H1 (cell line): ENCODE data around the gene CD7.

Experiments used
- ATF3 ChIP-seq: IDR thresholded peaks from 2 replicates; pipeline ENCODE4 v1.6.1; 2011; ENCODE audit warnings: low read depth, mild to moderate bottlenecking, low read length; ENCODE audit not compliant: insufficient read depth
- CTCF ChIP-seq, 3 experiments: IDR thresholded peaks; 1 replicate in 2 of 3; 2 replicates in 1 of 3; pipeline versions ENCODE4 v1.5.1 to v1.6.1; 2011; ENCODE audit warnings: low read length in 3 of 3, mild to moderate bottlenecking in 3 of 3, inconsistent platforms in 2 of 3, low read depth in 1 of 3, moderate library complexity in 1 of 3; ENCODE audit not compliant: insufficient read depth in 1 of 3; ENCODE audit errors: control extremely low read depth in 1 of 3
- JUND ChIP-seq: IDR thresholded peaks from 2 replicates; pipeline ENCODE4 v1.6.1; 2011; ENCODE audit warnings: mild to moderate bottlenecking, improper control_type of control experiment, low read length
- KDM1A ChIP-seq: fragments of 200-600, 300-600 bp; sonication (generic); IDR thresholded peaks from 2 replicates; pipeline ENCODE4 v1.7.1; 2016; ENCODE audit warnings: mild to moderate bottlenecking, low read length, borderline replicate concordance
- POLR2A ChIP-seq, 2 experiments: IDR thresholded peaks; 1 replicate in 1 of 2; 2 replicates in 1 of 2; pipeline ENCODE4 v1.6.1; 2011; ENCODE audit warnings: low read depth in 2 of 2, low read length in 2 of 2, mild to moderate bottlenecking in 2 of 2; ENCODE audit errors: control extremely low read depth in 1 of 2
- RBBP5 ChIP-seq: IDR thresholded peaks from 2 replicates; pipeline ENCODE4 v1.7.1; 2012; ENCODE audit warnings: low read depth, mild to moderate bottlenecking, inconsistent platforms, low read length, moderate library complexity, borderline replicate concordance
- SIRT6 ChIP-seq: IDR thresholded peaks from one replicate; pipeline ENCODE4 v1.7.1; 2012; ENCODE audit warnings: low read length, inconsistent platforms
- SRF ChIP-seq: IDR thresholded peaks from 2 replicates; pipeline ENCODE4 v1.6.1; 2011; ENCODE audit warnings: mild to moderate bottlenecking, low read depth, low read length, moderate library complexity
- SUZ12 ChIP-seq: fragments of 200-600 bp; sonication (generic); IDR thresholded peaks from 2 replicates; pipeline ENCODE4 v1.6.1; 2012; ENCODE audit warnings: mild to moderate bottlenecking, inconsistent platforms, low read length, moderate library complexity, mixed read lengths
- USF2 ChIP-seq: IDR thresholded peaks from 2 replicates; pipeline ENCODE4 v1.6.1; 2011; ENCODE audit warnings: low read length, improper control_type of control experiment
- YY1 ChIP-seq: IDR thresholded peaks from 2 replicates; pipeline ENCODE4 v1.6.1; 2011; ENCODE audit warnings: low read depth, mild to moderate bottlenecking, low read length

GRCh38 chr17:82291582-82292250 is 25.7 kb downstream of the CD7 start:
- TF ChIP-seq USF2 (no peak), ATF3 (no peak), JUND (no peak), SUZ12 (no peak), SRF (no peak), KDM1A (no peak), CTCF (IDR thresholded peaks at IDR 0.05; ENCODE audit: control extremely low read depth in 1 of 3, insufficient read depth in 1 of 3, low read depth in 1 of 3, low read length in 3 of 3) (no peak), POLR2A (IDR thresholded peaks at IDR 0.05; ENCODE audit: control extremely low read depth in 1 of 2, low read depth in 2 of 2, low read length in 2 of 2) (no peak), YY1 (no peak), RBBP5 (no peak), SIRT6 (no peak)
